ENCODE measurements around the gene HSPA1A.

Gene HSPA1A

DNA sequence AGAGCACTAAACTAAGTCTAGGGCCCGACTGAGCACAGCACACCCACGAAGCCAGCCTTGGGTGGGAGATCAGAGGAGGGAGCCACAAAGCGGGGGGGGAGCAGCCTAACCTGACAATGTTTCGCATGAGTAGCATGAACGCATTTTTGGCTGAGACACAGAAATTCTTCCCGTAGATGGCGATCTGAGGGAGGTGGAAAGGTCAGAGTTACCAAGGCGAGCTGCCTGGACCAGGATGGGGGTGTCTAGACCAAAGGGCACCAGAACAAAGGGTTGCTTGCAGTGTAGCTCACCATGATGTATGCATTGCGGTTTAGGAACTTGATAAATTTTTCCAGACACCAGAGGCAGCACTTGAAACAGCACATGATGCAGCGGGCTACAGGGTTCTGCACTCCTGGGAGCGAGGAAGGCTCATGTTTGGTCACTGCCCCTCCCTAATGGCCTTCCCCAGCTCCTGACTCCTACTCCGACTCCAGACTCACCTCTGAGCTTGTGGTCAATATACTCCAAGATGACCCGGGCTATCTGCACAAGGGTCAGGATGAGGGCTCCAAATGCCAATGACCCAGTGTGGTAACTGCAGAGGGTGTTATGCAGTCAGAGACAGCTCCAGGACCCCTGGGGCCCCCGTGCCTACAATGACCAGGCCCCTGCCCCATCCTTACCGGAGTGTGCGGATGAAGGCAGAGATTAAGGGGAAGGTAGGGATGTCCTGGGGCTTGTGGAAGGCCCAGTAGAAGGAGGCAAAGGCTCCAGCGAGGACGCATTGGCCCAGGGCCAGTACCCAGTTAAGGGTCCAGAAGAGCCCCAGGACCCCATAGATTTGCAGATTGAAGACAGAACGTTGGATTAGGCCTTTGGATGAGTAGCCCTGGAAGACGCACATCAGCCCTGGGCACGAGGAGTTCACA is 50.1 kb downstream of the HSPA1A start:
- no peak for DNase-seq

Measured in bone marrow (tissue), 2 donors.